HCT116 (cell line): ENCODE results near the gene IRF2BP1. TPM values are rescaled to one million over a fixed set of nuclear protein-coding genes. Genes with fewer than 3 reads are reported as not detected.
"Not testable (repeated sequence)": the region's sequence is repeated elsewhere in the genome, so short reads cannot be mapped to it uniquely, and the experiment has no call there.

Experiments
- ATAC-seq: fragments of 200-7000 bp; cut with Tn5 transposase; 2 replicates; pipeline ENCODE4 v1.9.1; 2020; ENCODE audit warnings: mild to moderate bottlenecking, moderate library complexity
- BruUV-seq: library from RNA; stranded (reverse); fragments of 400-500 nt; replicated peaks from 2 replicates; lab custom pipeline; 2021; lab: Mats Ljungman, UMichigan
- CTCF ChIA-PET: fragments of 300-600 bp; sonication (Branson Sonifier 250); formaldehyde crosslinking; loops from one replicate; lab custom pipeline; 2021; ENCODE audit warnings: antibody characterized with exemption; lab: Charles Lee
- POLR2A ChIA-PET: fragments of 300-600, 350-600 bp; sonication (Branson Sonifier 250); formaldehyde crosslinking; loops from one replicate; lab custom pipeline; 2021; ENCODE audit warnings: antibody characterized with exemption; lab: Charles Lee
- RAD21 ChIA-PET, 2 experiments: fragments of 300-600 bp; sonication (Branson Sonifier 250); formaldehyde crosslinking; loops; one replicate each; lab custom pipeline; 2023; ENCODE audit warnings: low total read pairs in 2 of 2; ENCODE audit not compliant: uncharacterized antibody in 2 of 2, unreplicated experiment in 2 of 2, low non-redundant PET in 1 of 2; lab: Charles Lee
- DNase-seq: peaks from one replicate; pipeline ENCODE4 v3.0.0-alpha.2; 2010; ENCODE audit warnings: low read depth, low spot score
- H2AFZ ChIP-seq: fragments of 200-600 bp; shearing (Covaris generic), sonication (generic); 2 replicates; pipeline ENCODE4 v1.6.1; 2017; ENCODE audit warnings: low read depth, mixed run types, mixed read lengths, antibody characterized with exemption, low read length; ENCODE audit not compliant: poor library complexity, severe bottlenecking
- H3K27ac ChIP-seq: 2 replicates; pipeline ENCODE4 v1.5.1; 2012; ENCODE audit warnings: low read depth, low read length
- H3K27me3 ChIP-seq: fragments of 200-600 bp; sonication (generic); 2 replicates; pipeline ENCODE4 v1.6.1; 2016; ENCODE audit warnings: mixed run types, low read length, mixed read lengths; ENCODE audit not compliant: insufficient read depth
- H3K36me3 ChIP-seq, 2 experiments: fragments of 200-500 bp in 1 of 2; fragments of 200-600 bp in 1 of 2; sonication (Bioruptor generic) in 1 of 2; sonication (generic) in 1 of 2; 2 replicates each; pipeline versions ENCODE4 v1.5.1 to v1.6.1; 2014 to 2016; ENCODE audit warnings: low read length in 2 of 2, inconsistent platforms in 1 of 2, mixed read lengths in 1 of 2, mixed run types in 1 of 2; ENCODE audit not compliant: insufficient read depth in 2 of 2, control insufficient read depth in 1 of 2
- H3K4me1 ChIP-seq, 2 experiments: fragments of 200-600 bp in 1 of 2; sonication (generic) in 1 of 2; 2 replicates each; pipeline versions ENCODE4 v1.5.1 to v1.6.1; 2012 to 2017; ENCODE audit warnings: low read length in 2 of 2, inconsistent platforms in 1 of 2, mild to moderate bottlenecking in 1 of 2, mixed read lengths in 1 of 2, mixed run types in 1 of 2, moderate library complexity in 1 of 2; ENCODE audit not compliant: insufficient read depth in 2 of 2, control insufficient read depth in 1 of 2
- H3K4me2 ChIP-seq: fragments of 200-600 bp; sonication (generic); 2 replicates; pipeline ENCODE4 v1.6.1; 2017; ENCODE audit warnings: mixed run types, low read length, mixed read lengths
- H3K4me3 ChIP-seq, 2 experiments: fragments of 200-600 bp in 1 of 2; sonication (generic) in 1 of 2; replicated peaks in 1 of 2; 2 replicates each; pipeline ENCODE4 v1.5.1; 2011 to 2016; ENCODE audit warnings: low read length in 2 of 2, control low read depth in 1 of 2, low read depth in 1 of 2, mild to moderate bottlenecking in 1 of 2, mixed read lengths in 1 of 2, mixed run types in 1 of 2
- H3K79me2 ChIP-seq: fragments of 200-600 bp; sonication (generic); 2 replicates; pipeline ENCODE4 v1.6.1; 2017; ENCODE audit warnings: mild to moderate bottlenecking, mixed run types, low read length, moderate library complexity, mixed read lengths; ENCODE audit not compliant: insufficient read depth
- H3K9ac ChIP-seq: fragments of 200-600 bp; sonication (generic); 2 replicates; pipeline ENCODE4 v1.6.1; 2016; ENCODE audit warnings: low read length, mixed read lengths
- H3K9me2 ChIP-seq: fragments of 200-600 bp; sonication (generic), shearing (Covaris generic); 2 replicates; pipeline ENCODE4 v1.6.1; 2017; ENCODE audit warnings: mixed run types, mild to moderate bottlenecking, moderate library complexity; ENCODE audit not compliant: insufficient read depth
- H3K9me3 ChIP-seq, 2 experiments: fragments of 200-500 bp in 1 of 2; fragments of 200-600 bp in 1 of 2; sonication (Bioruptor generic) in 1 of 2; sonication (generic) in 1 of 2; 2 replicates each; pipeline ENCODE4 v1.6.1; 2014 to 2017; ENCODE audit warnings: low read length in 2 of 2, mixed read lengths in 2 of 2, inconsistent platforms in 1 of 2, low read depth in 1 of 2, mild to moderate bottlenecking in 1 of 2, mixed run types in 1 of 2, moderate library complexity in 1 of 2; ENCODE audit not compliant: control insufficient read depth in 1 of 2, insufficient read depth in 1 of 2
- H4K20me1 ChIP-seq: fragments of 200-600 bp; sonication (generic), shearing (Covaris generic); 2 replicates; pipeline ENCODE4 v1.6.1; 2017; ENCODE audit warnings: mixed run types, mild to moderate bottlenecking, moderate library complexity; ENCODE audit not compliant: insufficient read depth
- CBX3 ChIP-seq: IDR thresholded peaks from 2 replicates; pipeline ENCODE4 v1.6.1; 2012; ENCODE audit warnings: low read depth
- EZH2 ChIP-seq: fragments of 200-600 bp; sonication (generic); IDR thresholded peaks from 2 replicates; pipeline ENCODE4 v1.6.1; 2017; ENCODE audit warnings: antibody characterized with exemption, mixed run types
- EZH2phosphoT487 ChIP-seq: fragments of 200-600 bp; IDR thresholded peaks from 2 replicates; pipeline ENCODE4 v1.6.1; 2018; ENCODE audit warnings: antibody characterized with exemption, borderline replicate concordance
- JUND ChIP-seq: IDR thresholded peaks from 2 replicates; pipeline ENCODE4 v1.6.1; 2012
- POLR2AphosphoS5 ChIP-seq: IDR thresholded peaks from 2 replicates; pipeline ENCODE4 v1.6.1; 2011; ENCODE audit warnings: mild to moderate bottlenecking, low read depth, low read length, moderate library complexity
- RAD21 ChIP-seq: IDR thresholded peaks from 2 replicates; pipeline ENCODE4 v1.6.1; 2012; ENCODE audit warnings: low read depth, mild to moderate bottlenecking
- YY1 ChIP-seq: IDR thresholded peaks from 2 replicates; pipeline ENCODE4 v1.6.1; 2011; ENCODE audit warnings: low read length, low read depth, moderate library complexity, mild to moderate bottlenecking; ENCODE audit not compliant: insufficient replicate concordance; ENCODE audit errors: extremely low read depth
- ZNF274 ChIP-seq: fragments of 200-500 bp; sonication (Bioruptor generic); IDR thresholded peaks from 2 replicates; pipeline ENCODE4 v1.6.1; 2014; ENCODE audit warnings: mild to moderate bottlenecking, low read depth, low read length, inconsistent platforms
- intact Hi-C: fragments of 100-400 bp; cut with micrococcal nuclease; formaldehyde crosslinking; loops from 2 replicates; pipeline ENCODE4 v1.10.0; 2022
- total RNA-seq: library from RNA; stranded (reverse); gene quantifications from one replicate; pipeline ENCODE4 v1.2.1, GENCODE V29; 2021; ENCODE audit not compliant: unreplicated experiment
- TF ChIP-seq, protein P1 (sequence below): IDR thresholded peaks from 2 replicates; pipeline ENCODE4 v1.6.1; 2012

Gene IRF2BP1
- total RNA-seq, 1 experiment from 2014 or later: 33.9 TPM

DNA sequence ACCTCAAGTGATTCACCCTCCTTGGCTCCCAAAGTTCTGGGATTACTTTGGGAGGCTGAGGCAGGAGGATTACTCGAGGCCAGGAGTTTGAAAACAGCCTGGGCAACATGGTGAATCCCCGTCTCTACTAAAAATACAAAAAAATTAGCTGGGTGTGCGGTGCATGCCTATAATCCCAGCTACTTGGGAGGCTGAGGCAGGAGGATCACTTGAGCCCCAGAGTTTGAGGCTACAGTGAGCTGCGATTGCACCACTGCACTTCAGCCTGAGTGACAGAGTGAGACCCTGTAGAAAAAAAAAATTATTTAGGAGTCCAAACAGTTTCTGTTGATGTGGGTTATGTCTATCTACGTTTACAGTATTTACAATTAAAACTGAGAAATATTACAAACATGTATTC, 15.1 kb downstream of the IRF2BP1 start:
- H4K20me1 ChIP-seq: no peaks in the 10 kb centered on the region
- H3K9ac ChIP-seq: no peak overlapping the region
- ATAC-seq (no peak), DNase-seq (no peak)
- RAD21 ChIA-PET: no interaction called here
- POLR2A ChIA-PET: interaction anchor here (1.2 kb wide), 1 partner anchor 16 kb away, joined by 6 read pairs; the partner anchor contains the start of gene IRF2BP1
- CTCF ChIA-PET: no interaction called here
- BruUV-seq: no TSS peak
- peaks cover 0 to 10% of the 10 kb centered on the region in 2 experiments; a peak in 2 of 4 replicates for H3K4me1 ChIP-seq
- H3K9me3 ChIP-seq: no peaks in the 10 kb centered on the region
- H3K27ac ChIP-seq: no peak overlapping the region
- H2AFZ ChIP-seq: no peak overlapping the region
- no peaks in the 10 kb centered on the region; a peak in 1 of 4 replicates for H3K36me3 ChIP-seq
- H3K4me2 ChIP-seq: peak overlapping the region; percentile 23; the same call in 1 of the 2 replicates
- no peak overlapping the region for H3K4me3 ChIP-seq
- H3K9me2 ChIP-seq: no peaks in the 10 kb centered on the region
- no peaks in the 10 kb centered on the region for H3K79me2 ChIP-seq
- no peaks in the 10 kb centered on the region for H3K27me3 ChIP-seq
- intact Hi-C loops: no loop called here
- no peak for TF ChIP-seq EZH2phosphoT487
- no peak for TF ChIP-seq JUND
- TF ChIP-seq POLR2AphosphoS5: no peak
- TF ChIP-seq, protein P1, sequence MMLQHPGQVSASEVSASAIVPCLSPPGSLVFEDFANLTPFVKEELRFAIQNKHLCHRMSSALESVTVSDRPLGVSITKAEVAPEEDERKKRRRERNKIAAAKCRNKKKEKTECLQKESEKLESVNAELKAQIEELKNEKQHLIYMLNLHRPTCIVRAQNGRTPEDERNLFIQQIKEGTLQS: no peak
- no peak for TF ChIP-seq YY1
- no peak for TF ChIP-seq CBX3
- TF ChIP-seq ZNF274: no peak
- TF ChIP-seq RAD21: no peak
- TF ChIP-seq EZH2: no peak

DNA sequence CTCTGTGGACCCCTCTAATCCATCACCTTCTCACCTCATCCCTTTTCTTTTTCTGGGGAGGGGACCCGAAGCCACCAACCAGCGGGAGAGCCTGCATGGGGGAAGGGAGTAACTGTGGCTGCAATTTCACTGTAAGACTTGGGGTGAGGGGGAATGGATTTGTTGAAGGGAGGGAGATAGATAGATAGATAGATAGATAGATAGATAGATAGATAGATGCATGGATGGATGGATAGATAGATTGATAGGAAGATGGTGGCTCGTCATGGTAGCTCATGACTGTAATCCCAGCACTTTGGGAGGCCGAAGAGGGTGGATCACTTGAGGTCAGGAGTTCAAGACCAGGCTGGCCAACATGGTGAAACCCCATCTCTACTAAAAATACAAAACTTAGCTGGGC, 18.7 kb downstream of the IRF2BP1 start:
- H3K27ac ChIP-seq, H3K27me3 ChIP-seq, H3K9ac ChIP-seq, intact Hi-C loops, H3K9me3 ChIP-seq, H3K79me2 ChIP-seq, RAD21 ChIA-PET, DNase-seq, H3K36me3 ChIP-seq, H3K4me2 ChIP-seq, CTCF ChIA-PET, H2AFZ ChIP-seq, H4K20me1 ChIP-seq, POLR2A ChIA-PET, H3K9me2 ChIP-seq, BruUV-seq, ATAC-seq, H3K4me3 ChIP-seq: not testable (repeated sequence)
- H3K4me1 ChIP-seq: peaks cover 3 to 32% of the 10 kb centered on the region in 2 experiments; a peak in 3 of 4 replicates
